ENCODE data around the gene ARSI.

The ARSI gene

DNA sequence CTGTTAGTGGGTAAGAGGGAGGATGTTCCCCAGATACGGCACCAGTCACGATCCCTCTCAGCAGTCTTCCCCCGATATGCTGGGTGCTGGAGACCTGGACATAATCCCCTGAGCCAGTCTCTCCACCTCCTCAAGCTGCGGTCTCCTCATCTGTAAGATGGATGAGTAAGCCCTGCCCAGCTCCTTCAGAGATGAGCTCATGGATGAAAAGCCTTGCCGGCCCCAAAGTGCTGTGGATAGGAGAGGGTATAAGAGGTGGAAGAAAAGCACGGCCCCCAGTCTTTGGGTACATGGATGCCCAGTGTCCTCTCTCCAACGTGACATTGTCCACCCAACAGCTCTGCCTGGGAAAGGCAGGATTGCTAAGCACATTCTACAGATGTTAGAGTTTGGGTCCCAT is 17.6 kb downstream of the ARSI start:
- no peak overlapping the region for H3K27ac ChIP-seq
- TF ChIP-seq, protein P1, sequence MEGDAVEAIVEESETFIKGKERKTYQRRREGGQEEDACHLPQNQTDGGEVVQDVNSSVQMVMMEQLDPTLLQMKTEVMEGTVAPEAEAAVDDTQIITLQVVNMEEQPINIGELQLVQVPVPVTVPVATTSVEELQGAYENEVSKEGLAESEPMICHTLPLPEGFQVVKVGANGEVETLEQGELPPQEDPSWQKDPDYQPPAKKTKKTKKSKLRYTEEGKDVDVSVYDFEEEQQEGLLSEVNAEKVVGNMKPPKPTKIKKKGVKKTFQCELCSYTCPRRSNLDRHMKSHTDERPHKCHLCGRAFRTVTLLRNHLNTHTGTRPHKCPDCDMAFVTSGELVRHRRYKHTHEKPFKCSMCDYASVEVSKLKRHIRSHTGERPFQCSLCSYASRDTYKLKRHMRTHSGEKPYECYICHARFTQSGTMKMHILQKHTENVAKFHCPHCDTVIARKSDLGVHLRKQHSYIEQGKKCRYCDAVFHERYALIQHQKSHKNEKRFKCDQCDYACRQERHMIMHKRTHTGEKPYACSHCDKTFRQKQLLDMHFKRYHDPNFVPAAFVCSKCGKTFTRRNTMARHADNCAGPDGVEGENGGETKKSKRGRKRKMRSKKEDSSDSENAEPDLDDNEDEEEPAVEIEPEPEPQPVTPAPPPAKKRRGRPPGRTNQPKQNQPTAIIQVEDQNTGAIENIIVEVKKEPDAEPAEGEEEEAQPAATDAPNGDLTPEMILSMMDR (conservative IDR thresholded peaks at IDR 0.05): no peak

DNA sequence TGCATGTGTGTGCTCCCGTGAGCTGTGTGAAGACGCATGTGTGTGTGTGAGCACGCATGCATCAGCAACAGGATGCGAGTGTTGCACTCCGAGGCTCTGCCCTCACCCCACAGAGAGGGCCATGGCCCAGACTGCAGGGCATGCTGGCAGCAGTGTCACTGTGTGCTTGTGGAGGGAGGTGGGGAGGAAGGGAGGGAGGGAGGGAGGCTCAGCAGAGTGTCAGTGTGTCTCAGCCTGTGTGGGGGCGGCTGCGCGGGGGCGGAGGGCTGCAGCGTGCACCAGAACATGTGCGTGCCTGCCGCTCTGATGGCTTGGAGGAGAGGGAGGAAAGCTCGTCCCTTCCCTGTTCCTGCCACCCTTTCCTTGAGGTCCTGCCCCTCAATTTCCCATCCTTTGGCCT is 18.4 kb downstream of the ARSI start:
- no peak for TF ChIP-seq ZFX (IDR thresholded peaks at IDR 0.05)
- TF ChIP-seq, protein P1 (conservative IDR thresholded peaks at IDR 0.05): no peak
- no peak overlapping the region for H3K27ac ChIP-seq

DNA sequence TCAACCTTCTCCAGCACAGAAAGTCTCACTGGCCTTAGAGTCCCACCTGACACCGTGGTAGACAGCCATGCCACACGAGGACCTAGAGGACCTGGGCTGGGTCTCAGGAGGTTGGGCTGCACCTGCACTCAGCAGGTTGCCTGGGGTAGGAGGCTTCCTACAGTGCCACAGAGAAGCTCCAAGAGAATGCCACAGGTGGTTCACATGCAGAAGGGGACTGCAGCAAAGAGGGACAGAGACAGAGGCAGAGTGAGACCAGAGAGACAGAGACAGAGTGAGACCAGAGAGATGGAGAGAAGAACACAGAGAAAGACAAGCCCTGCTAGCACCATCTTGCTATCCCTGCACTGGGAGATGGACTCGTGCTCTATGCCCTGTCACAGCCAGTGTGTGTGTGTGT is 18.8 kb downstream of the ARSI start:
- TF ChIP-seq, protein P1 (conservative IDR thresholded peaks at IDR 0.05): no peak
- no peak for TF ChIP-seq ZFX (IDR thresholded peaks at IDR 0.05)
- no peak overlapping the region for H3K27ac ChIP-seq

DNA sequence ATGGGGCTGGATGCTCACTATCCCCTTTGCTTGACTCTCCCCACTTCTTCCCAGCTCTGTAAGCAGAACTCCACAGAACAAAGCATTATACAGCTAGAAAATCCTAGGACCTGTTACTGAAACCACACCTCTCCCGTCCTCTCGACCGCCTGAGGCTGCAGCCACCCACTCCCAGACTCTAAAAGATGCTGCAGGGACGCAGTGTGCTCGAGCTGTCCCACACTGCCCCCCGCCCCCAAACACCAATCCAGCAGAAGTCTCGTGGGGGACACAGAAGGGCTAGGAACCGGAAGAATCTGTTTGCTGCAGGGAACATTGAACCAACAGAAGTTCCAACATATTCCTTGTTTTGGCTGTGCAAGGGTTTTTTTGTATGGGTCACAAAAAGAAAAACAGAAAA is 20.7 kb downstream of the ARSI start:
- no peak overlapping the region for H3K27ac ChIP-seq
- TF ChIP-seq, protein P1 (conservative IDR thresholded peaks at IDR 0.05): no peak
- TF ChIP-seq ZFX (IDR thresholded peaks at IDR 0.05): no peak

DNA sequence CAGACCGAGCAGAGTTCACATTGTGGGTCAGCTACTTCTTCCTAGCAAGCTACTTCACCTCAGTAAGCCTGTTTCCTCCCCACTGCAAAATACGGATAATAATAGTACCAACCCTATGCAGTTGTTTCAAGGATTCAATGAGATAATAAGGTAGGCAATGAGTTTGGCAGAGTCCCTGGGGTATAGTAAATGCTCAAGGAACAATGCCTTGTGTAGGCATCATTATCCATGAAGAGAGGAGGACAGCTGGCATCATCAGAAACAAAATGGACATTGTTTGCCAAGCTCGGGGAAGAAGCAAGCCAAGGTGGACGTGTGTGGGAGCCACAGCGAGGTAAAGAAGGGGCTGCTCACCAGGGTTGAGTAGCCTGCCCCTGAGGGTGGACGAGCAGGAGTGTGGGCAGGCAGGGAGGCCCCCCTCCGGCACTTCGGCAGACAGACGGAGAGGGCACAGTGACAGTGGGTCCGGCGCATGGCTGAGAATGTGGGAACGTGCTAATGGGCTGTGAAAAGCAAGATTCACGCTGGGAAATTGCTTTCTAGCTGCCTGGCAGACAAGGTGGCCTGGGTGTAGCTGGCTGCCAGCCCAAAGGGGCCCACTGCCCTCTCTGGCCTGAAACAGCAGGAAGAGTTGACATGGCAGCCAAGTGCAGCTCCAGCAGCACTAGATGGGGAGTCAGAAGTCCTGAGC is 23.2 kb downstream of the ARSI start:
- no peak for TF ChIP-seq ZFX (IDR thresholded peaks at IDR 0.05)
- TF ChIP-seq, protein P1 (conservative IDR thresholded peaks at IDR 0.05): no peak
- no peak overlapping the region for H3K27ac ChIP-seq

DNA sequence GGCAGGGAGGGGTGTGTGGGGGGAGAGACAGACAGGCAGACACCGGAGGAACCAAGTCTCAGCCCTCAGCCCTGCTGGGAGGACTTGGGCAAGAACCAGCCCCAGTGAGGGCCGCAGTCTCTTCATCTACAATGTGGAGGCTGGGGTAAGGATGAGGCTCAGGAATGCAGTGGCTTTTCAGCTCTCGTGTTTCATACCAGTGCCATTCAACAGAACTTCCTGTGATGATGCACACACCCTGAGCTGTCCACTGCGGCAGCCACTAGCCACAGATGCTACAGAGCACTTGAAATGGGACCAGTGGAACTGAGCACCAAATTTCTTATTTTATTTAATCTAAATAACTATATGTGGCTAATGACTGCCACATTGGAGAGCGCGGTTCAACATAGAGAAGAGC is 23.8 kb downstream of the ARSI start:
- H3K27ac ChIP-seq: no peak overlapping the region
- TF ChIP-seq, protein P1 (conservative IDR thresholded peaks at IDR 0.05): no peak
- no peak for TF ChIP-seq ZFX (IDR thresholded peaks at IDR 0.05)

DNA sequence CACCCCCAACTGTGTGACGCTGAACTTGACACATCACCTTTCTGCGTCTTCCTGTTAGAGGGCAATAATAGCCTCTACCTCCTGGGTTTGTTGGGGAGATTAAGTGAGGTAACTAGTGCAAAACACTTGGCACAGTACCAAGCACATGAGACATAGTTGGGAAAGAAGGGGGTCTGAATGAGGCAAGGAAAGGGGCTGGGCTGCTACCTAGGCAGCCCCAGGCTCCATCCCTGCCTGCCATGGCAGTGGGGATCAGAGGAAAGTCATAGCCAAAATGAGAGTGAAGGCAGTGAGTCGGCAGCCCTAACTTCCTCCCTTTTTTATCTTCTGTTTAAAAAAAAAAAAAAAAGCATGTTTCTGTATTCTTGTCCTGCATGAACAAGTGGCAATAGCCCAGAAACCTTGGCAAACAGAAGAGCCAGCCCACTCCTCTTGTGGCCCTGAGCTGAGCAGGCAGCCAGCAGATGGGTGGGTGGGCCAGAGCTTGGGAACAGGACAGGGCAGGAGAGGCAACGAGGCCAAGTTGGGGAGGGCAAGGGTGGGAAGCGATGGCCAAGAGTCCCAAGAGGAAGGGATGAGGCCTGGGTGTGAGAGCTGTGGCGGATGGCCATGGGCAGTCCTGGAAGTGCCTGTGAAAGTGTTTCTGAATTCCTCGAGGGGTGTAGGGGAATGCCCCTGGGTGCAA is 24.5 kb downstream of the ARSI start:
- H3K27ac ChIP-seq: no peak overlapping the region
- no peak for TF ChIP-seq ZFX (IDR thresholded peaks at IDR 0.05)
- TF ChIP-seq, protein P1 (conservative IDR thresholded peaks at IDR 0.05): no peak
